Psoas muscle (tissue), 8 donors: Measurements from ENCODE around the gene PDZD2. TPM values are rescaled to one million over a fixed set of nuclear protein-coding genes. Genes with fewer than 3 reads are reported as not detected.
"Not testable (repeated sequence)": the region's sequence is repeated elsewhere in the genome, so short reads cannot be mapped to it uniquely, and the experiment has no call there.

Source experiments
- ATAC-seq, 4 donors: fragments of 200-7000 bp; cut with Tn5 transposase; one replicate each; pipeline ENCODE4 v1.9.1; 2020; ENCODE audit warnings: moderate library complexity in 3 of 4, mild to moderate bottlenecking in 2 of 4
- DNase-seq, 2 donors: peaks; one replicate each; pipeline ENCODE4 v3.0.0-alpha.2; 2020
- H3K27ac ChIP-seq: fragments of 200-600 bp; one replicate; pipeline ENCODE4 v1.8.0; 2022
- H3K27me3 ChIP-seq, 3 donors: fragments of 200-600 bp in 1 of 3; one replicate each; pipeline versions ENCODE4 v1.6.1 to v1.8.0; 2013 to 2022; ENCODE audit warnings: low read length in 2 of 3, mild to moderate bottlenecking in 2 of 3, moderate library complexity in 1 of 3; ENCODE audit not compliant: insufficient read depth in 3 of 3
- H3K36me3 ChIP-seq, 2 donors: fragments of 200-600 bp in 1 of 2; one replicate each; pipeline versions ENCODE4 v1.6.1 to v1.8.0; 2013 to 2022; ENCODE audit warnings: low read depth in 1 of 2, mild to moderate bottlenecking in 1 of 2, moderate library complexity in 1 of 2; ENCODE audit not compliant: insufficient read depth in 1 of 2
- H3K4me1 ChIP-seq: fragments of 200-600 bp; one replicate; pipeline ENCODE4 v1.8.0; 2022
- H3K4me3 ChIP-seq: fragments of 200-600 bp; one replicate; pipeline ENCODE4 v1.8.0; 2022; ENCODE audit warnings: mild to moderate bottlenecking
- H3K9me3 ChIP-seq: fragments of 200-600 bp; one replicate; pipeline ENCODE4 v1.8.0; 2022
- CTCF ChIP-seq: fragments of 200-600 bp; IDR thresholded peaks from one replicate; pipeline ENCODE4 v1.8.0; 2022; ENCODE audit warnings: antibody characterized with exemption
- WGBS, 3 donors: extraction: QIAGEN DNeasy Blood & Tissue Kit; methylation state at CpG; one replicate each; pipeline versions ENCODE4 v1.1.6 to v1.1.7; 2013; 5-methylcytosine and 5-hydroxymethylcytosine counted together
- intact Hi-C, 2 donors: fragments of 100-400 bp; cut with DNase I; formaldehyde crosslinking; loops; one replicate each; pipeline versions ENCODE4 v1.11.0 to v1.14.2; 2022
- polyA plus RNA-seq, 3 donors: library from polyadenylated mRNA; stranded (reverse); fragments of 200-250 nt; gene quantifications; one replicate each; pipeline ENCODE4 v1.2.3, GENCODE V29; 2013
- total RNA-seq, 4 donors: library from RNA; stranded (reverse); fragmentation: NEBNext Ultra II Directional in 2 of 4; extraction: Animal tissue kit (Norgen Biotek cat#: 25700) in 2 of 4; gene quantifications; one replicate each; pipeline versions ENCODE4 v1.2.1 to v1.2.4, GENCODE V29; 2021 to 2023
- donor health status: healthy with polysubstance abuse.
- donor health status: DM: no; HTN: no; CAD: no; lungs with moderate emphysema.
- donor health status: Bipolar disorder and iron deficiency.
- donor health status: healthy.
- donor health status: DM: yes; HTN: yes; CAD: no.
- donor health status: DM: no; HTN: no; CAD: no.
- donor health status: DM: no; HTN: no; CAD: no.
- donor health status: DM: yes; HTN: yes; CAD: no.

PDZD2 gene
- total and polyA plus RNA-seq, 7 donors, result 1.4 to 17.5 (median 4.5) TPM

GRCh38 chr5:32110111-32110696 lies 471.3 kb downstream of the PDZD2 start:
- peaks cover 11 to 86% of the 10 kb centered on the region in 2 donors for H3K36me3 ChIP-seq
- H3K27ac ChIP-seq, result no peak overlapping the region
- H3K4me1 ChIP-seq, result no peaks in the 10 kb centered on the region
- 92 to 95% (median 93%) methylated on average over 5 of the region's 5 CpGs for WGBS, 3 donors
- TF ChIP-seq CTCF, result no peak
- no peak overlapping the region for H3K4me3 ChIP-seq
- intact Hi-C loops, result no loop called here
- DNase-seq, result no peak
- ATAC-seq, result no peak
- no peaks in the 10 kb centered on the region for H3K27me3 ChIP-seq
- H3K9me3 ChIP-seq, result no peaks in the 10 kb centered on the region

- DNase-seq (no peak), ATAC-seq (peak in 2 of 4 donors; percentile 40 to 52)
- TF ChIP-seq CTCF, result no peak
- Histone ChIP-seq H3K4me1 (no peaks in the 10 kb centered on the region), H3K36me3 (peaks cover 4 to 64% of the 10 kb centered on the region in 2 donors), H3K27ac (no peak overlapping the region), H3K9me3 (no peaks in the 10 kb centered on the region), H3K27me3 (no peaks in the 10 kb centered on the region), H3K4me3 (no peak overlapping the region)
- 81 to 93% (median 86%) methylated on average over 3 of the region's 3 CpGs for WGBS, 3 donors
- intact Hi-C loops, result no loop called here
Measured at GRCh38 chr5:32115985-32116384, 477.1 kb downstream of the PDZD2 start.

GRCh38 chr5:32116574-32117313 lies 477.8 kb downstream of the PDZD2 start:
- peaks cover 3 to 66% of the 10 kb centered on the region in 2 donors for H3K36me3 ChIP-seq

GRCh38 chr5:32118922-32119321 lies 480.0 kb downstream of the PDZD2 start:
- ATAC-seq, H3K4me1 ChIP-seq, H3K4me3 ChIP-seq, intact Hi-C loops, H3K27ac ChIP-seq, DNase-seq, H3K27me3 ChIP-seq, H3K9me3 ChIP-seq: not testable (repeated sequence)
- 97 to 98% (median 97%) methylated on average over 8 of the region's 8 CpGs for WGBS, 3 donors
- peaks cover 0 to 64% of the 10 kb centered on the region in 2 donors for H3K36me3 ChIP-seq

More at GRCh38 chr5:32116574-32117313, 477.8 kb downstream of the PDZD2 start:
- Histone ChIP-seq H3K4me3 (no peak overlapping the region), H3K27ac (no peak overlapping the region), H3K4me1 (no peaks in the 10 kb centered on the region), H3K27me3 (no peaks in the 10 kb centered on the region), H3K9me3 (no peaks in the 10 kb centered on the region)
- intact Hi-C loops, result no loop called here
- no peak for TF ChIP-seq CTCF
- WGBS, 3 donors, result 98 to 100% (median 99%) methylated on average over 4 of the region's 4 CpGs
- no peak for DNase-seq
- no peak for ATAC-seq

GRCh38 chr5:32123058-32123805 lies 484.3 kb downstream of the PDZD2 start:
- no peak for TF ChIP-seq CTCF
- H3K27me3 ChIP-seq, result no peaks in the 10 kb centered on the region
- intact Hi-C loops, result no loop called here
- no peak overlapping the region for H3K27ac ChIP-seq
- peaks cover 0 to 62% of the 10 kb centered on the region in 2 donors for H3K36me3 ChIP-seq
- no peak overlapping the region for H3K4me3 ChIP-seq
- ATAC-seq, result no peak
- WGBS, 3 donors, result 89 to 91% (median 90%) methylated on average over 8 of the region's 8 CpGs
- H3K9me3 ChIP-seq, result no peaks in the 10 kb centered on the region
- no peak for DNase-seq
- H3K4me1 ChIP-seq, result peaks cover 18% of the 10 kb centered on the region
